Mesenteric fat pad (tissue), 1 donor: Measurements from ENCODE around the gene PRPSAP2. TPM values are rescaled to one million over a fixed set of nuclear protein-coding genes. Genes with fewer than 3 reads are reported as not detected.
"Not testable (repeated sequence)": the region's sequence is repeated elsewhere in the genome, so short reads cannot be mapped to it uniquely, and the experiment has no call there.

Experiments
- DNase-seq: peaks from one replicate; pipeline ENCODE4 v3.0.0-alpha.2; 2020; ENCODE audit warnings: low spot score
- long read RNA-seq: library from polyadenylated mRNA; unstranded; transcript quantifications from one replicate; pipeline ENCODE4 v2.0.0, GENCODE V29; 2020
- total RNA-seq: library from RNA; stranded (reverse); fragmentation: NEBNext Ultra II Directional; extraction: Animal tissue kit (Norgen Biotek cat#: 25700); gene quantifications from one replicate; pipeline ENCODE4 v1.2.1, GENCODE V29; 2021
- donor health status: DM: yes; HTN: yes; CAD: no.

The PRPSAP2 gene
- 15.8 TPM for total RNA-seq
- long read RNA-seq, transcript PRPSAP2-201 (12 exons, 1,910 nt), result major isoform, 12 of 46 reads
- long read RNA-seq, partial matches to known transcripts, result 2 of 46 reads
- long read RNA-seq, other reads (novel, unspliced or antisense), result 30 of 46 reads

DNA sequence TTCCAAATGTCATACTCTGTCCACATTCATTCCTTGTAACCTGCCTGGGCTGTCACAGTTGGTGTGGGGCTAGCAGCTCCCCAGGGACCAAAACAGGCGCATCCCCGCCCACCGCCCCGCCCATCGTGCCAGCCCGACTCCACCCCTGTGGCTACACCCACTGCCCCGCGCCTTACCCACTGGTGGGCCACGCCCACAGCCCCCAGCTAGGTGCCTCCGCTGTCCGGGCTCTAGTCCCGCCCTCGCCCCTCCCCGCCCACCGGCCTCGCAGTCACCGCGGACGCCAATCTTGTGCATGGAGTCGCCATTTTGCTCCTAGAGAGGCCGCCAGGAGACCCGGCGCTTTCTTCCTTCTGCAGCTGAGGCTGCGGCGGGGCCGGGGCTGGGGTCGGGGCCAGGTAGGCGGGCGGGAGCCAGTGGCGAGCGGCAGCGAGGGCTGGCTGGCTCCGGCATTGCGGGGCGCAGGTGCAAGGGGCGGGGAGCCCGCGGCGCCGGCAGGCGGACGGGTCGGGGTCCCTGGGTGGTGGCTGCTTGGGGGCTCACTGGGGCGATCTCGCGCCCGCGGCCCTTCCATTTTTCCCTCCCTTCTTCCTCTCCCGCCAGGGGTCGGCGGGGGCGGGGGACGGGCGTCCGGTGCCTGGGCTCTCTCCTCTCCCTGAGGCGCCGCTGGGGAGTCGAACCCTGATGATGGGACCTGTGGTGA lies at the start of gene PRPSAP2:
PRPSAP2 (plus strand) TSS at position 268 of the 703 bp plus-strand sequence. CDS start 7,703 bp downstream, outside the sequence.
- peak; percentile 97 for DNase-seq

DNA sequence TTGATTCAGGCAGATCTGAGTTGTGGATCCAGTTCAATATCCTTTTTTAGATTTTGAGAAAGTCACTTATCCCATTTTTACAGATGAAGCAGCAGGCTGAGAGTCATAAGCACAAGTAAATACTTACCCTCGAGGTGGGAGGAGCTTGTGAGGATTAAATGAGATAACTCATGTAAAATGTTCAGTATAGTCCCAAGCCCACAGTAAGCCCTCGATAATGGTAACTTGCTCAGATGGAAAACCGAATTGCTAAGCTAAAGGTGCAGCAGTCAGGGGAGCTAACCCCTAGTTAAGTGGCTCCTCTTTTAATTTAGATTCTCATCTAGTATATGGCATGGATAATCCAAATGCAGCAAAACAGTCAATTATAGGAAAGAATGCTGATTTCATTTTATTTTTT lies 42.0 kb upstream of the PRPSAP2 start:
- not testable (repeated sequence) for DNase-seq

GRCh38 chr17:18816489-18817371 lies 41.2 kb upstream of the PRPSAP2 start:
- not testable (repeated sequence) for DNase-seq

GRCh38 chr17:18821430-18821829 lies 36.5 kb upstream of the PRPSAP2 start:
- DNase-seq, result not testable (repeated sequence)

DNA sequence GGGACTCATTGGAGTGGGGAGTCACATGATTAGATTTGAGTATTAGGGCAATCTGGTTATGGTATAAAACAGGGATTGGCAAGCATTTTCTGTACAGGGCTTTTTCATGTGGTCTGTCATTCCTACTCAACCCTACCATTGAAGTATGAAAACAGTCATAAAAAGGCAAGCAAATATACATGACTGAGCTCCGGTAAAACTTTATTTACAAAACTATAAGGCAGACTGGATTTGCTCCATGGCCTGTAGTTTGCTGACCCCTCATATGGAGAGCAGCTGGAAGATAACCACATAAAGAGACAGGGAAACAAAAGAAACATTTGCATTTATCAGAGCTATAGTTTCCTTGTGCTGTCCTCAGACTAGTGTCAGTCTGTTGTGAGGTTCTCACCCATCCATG lies 30.3 kb upstream of the PRPSAP2 start:
- DNase-seq, result not testable (repeated sequence)

DNA sequence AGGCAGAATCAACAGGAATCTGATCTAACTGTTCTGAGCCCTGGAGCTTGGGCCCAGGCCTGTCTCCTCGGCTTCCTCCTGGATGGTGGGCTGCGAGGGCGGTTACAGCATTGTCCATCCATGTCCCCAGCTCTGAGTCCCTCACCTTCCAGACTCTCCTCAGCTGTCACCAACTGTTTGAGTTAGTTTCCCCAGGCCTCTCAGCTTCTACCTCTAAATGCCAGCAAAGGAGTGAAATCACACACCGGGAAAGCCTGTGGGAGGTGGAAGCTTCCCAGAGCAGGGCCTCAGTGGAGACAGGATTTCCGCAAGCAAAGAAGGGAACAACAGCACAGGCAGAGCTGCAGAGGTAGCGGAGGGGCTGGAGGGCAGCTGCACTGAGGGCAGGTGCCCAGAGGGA lies 9.4 kb upstream of the PRPSAP2 start:
- no peak for DNase-seq

DNA sequence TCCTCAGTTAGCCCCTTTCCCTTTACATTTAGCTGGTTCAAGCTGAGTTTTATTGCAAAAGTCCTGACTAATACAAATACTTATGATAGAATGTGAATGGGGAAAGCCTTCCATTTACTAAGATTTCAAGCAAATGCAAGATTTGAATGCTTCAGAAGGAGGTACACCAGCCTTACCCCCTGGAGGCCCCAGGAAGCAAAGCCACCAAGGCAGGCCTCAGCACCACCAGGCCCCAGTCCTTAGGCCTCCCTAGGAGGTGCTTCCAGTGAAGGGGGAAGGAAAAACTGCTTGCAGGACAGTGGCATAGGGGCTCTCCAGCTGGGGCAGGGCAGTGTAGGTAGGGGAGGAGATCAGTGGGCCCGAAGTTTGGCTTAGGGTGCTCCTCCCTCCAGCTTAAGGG lies 7.3 kb upstream of the PRPSAP2 start:
- no peak for DNase-seq

DNA sequence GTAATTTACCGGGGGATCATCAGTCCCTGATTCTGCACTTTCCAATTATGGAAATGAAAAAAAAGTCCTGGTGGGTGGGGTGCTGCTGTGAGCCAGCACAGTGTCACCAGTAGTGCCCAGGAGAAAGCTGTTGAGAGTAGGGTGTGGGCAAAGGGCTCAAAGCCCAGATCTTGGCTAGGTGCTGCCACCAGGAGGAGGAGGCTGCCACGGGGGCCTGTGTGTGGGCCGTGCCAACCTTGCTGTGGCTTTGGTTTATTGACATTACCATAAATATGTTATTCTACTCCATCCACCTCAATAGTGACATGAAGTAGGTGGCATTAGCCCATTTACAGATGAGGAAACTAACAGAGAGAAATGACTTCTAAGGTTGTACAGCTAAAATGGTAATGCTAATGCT lies 6.7 kb upstream of the PRPSAP2 start:
- no peak for DNase-seq

GRCh38 chr17:18854956-18855355 lies 3.0 kb upstream of the PRPSAP2 start:
- DNase-seq, result no peak

DNA sequence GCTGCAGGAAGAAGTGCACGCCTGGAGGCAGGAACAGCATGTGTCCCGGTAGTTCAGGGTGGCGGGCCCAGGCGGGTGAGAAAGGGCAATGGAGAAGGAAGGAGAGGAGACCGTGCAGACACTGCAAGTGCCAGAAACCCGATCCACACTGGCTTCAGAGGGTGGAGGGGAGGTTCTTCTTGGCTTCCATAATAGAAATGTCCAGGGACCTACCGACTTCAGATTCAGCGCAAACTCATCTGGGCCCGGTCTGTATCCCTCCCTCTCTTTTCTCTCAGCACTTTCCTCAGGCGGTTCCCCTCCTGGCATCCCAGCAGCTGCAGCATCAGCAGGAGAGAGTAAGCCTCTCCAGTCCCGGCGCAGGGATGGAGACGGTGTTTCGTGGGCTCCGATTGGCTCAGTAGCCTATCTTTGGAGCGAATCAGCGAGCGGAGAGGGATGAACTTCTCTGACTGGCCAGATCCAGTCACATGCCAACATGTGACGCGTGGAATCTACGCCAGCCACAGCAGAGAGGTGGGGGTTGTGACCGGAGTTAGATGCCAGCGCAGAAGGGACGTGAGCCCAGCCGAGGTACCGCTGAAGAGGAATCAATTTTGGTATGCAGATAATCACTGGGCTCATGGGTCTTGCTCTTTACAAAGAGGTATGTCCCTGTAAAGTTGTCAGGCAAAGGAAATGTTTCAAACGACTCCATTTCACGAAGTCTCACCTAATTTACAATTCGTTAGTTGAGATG lies 1.9 kb upstream of the PRPSAP2 start:
- peak; percentile 92 for DNase-seq

GRCh38 chr17:18856570-18856915 lies 1.4 kb upstream of the PRPSAP2 start:
- no peak for DNase-seq

DNA sequence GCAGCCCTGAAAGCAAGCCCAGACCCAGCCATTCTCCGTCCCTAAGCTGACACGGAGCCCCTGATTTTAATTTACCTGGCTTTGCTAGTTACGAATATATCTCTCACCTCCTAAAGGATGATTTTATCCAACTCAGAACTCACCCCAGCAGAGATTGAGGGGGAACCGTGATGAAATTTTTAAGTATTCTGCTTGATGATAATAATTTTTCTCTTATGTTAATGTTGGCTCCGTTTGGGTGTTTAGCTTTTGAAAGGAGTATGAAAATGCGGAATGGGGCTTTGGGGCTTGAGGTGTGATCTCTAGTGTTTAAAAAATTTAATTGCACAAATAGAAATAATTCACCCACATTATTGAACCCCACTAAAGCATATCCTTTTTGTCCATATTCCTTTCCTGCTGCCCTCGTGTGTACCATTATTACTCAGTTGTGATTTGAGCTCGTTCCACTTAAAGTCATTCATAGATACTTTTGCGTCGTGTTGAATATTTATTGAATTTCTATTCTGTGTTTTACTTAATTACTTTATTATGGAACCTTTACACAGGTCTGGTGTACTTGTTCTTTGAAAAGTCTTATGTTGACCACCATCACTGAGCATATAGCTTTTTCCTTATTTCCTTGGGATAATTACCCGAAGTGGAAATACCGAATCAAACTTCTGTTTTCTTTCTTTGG lies 775 bp downstream of the PRPSAP2 start:
- DNase-seq, result no peak

DNA sequence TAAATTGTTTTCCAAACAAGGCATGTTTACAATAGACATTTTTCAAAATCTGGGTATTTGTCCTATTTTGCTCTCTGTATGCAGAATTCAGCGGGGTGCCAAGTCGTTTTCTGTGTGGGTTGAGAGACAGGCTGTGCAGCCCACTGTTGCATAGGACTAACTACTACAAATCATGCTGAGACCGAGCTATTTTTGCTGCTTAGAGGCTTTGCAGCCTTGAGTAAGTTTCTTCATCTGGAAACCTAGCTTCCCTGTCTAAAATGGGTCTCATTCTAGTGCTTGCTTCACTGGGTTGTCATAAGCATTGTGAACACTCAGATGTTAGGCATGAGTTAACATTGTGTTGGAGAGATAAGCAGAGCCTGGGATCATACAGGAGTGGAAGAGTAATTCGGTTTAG lies 1.3 kb downstream of the PRPSAP2 start:
- DNase-seq, result no peak

DNA sequence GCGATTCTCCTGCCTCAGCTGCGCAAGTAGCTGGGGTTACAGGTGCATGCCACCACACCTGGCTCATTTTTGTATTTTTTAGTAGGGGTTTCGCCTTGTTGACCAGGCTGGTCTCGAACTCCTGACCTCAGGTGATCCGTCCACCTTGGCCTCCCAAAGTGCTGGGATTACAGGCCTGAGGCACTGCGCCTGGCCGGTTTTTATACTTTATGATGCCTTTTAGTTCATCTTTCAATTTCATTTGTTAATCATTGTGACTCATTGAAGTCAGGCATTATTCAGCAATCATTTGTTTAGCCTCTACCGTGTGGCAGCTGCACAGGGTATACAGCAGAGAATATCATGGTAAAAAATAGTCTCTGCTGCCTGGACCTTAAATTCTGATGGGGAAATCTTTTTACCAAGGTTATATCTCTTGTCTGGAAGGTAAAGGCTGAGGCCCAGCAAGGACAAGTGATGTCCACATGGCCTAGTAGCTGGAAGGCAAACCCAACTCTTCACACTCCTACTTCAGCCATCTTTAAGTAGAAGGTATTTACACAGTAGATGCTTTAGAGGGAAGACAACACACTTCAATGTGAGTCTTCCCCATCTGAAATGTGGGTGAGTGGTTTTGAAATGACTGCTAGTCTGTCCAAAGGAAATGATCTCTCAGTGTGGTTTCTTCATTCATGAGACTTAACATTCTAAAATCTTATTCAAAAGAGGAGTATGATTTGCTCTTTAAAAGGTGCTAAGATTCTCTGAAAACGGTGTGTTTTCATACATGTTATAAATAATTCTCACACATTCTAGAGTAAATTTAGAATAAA lies 2.4 kb downstream of the PRPSAP2 start:
- no peak for DNase-seq

GRCh38 chr17:18862011-18862410 lies 4.1 kb downstream of the PRPSAP2 start:
- DNase-seq, result peak; percentile 59

- not testable (repeated sequence) for DNase-seq
Measured at GRCh38 chr17:18864996-18865395, 7.1 kb downstream of the PRPSAP2 start.

DNA sequence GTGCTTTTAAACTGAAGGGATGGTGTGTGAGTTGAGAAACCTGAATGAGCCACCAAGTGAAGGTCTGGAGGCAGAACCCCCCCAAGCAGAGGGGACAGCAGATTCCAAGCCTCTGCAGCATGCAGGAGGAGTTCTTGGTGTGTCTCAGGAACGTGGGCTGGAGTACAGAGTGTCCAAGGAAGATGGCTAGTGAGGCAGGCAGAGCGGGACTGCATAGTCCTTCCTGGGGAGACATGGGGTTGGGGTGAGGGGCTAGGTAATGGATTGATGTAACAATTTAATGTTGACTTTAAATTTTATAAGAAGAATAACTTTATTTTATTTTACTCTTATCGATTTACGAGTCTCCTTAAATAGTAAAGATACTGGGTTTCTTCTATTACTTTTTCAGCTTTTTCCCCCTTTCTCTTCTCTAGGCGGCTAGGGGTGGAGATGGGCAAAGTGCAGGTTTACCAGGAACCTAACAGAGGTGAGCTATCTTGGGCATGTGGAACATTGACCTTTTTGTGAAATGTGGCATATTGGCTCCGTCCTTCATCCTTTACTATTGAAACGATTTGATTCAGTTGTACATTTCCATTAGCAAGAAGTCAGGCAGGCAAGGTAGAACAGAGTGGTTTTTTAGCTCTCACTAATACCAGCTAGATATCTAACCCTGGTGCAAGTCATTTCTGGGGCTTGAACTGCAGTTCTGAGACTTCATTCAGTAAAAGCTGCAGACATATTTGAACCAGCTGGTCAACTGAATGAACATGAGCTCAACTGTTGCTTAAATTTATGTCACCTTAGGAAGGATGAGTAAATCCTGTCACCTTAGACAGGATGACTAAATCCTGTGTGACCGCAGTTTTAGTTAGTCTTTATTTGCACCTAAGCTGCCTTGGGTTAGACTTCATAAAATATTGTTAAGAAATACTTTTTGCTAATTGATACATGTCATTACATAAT lies 9.2 kb downstream of the PRPSAP2 start:
- no peak for DNase-seq

GRCh38 chr17:18877104-18877645 lies 19.2 kb downstream of the PRPSAP2 start:
- DNase-seq, result no peak
